GM19351 (cell line): Measurements from ENCODE around the gene IVNS1ABP.

ENCODE experiments used
- ATAC-seq: cut with Tn5 transposase; IDR thresholded peaks from one replicate; pipeline ENCODE4 v1.9.1; 2021; ENCODE audit warnings: mild to moderate bottlenecking, moderate library complexity; ENCODE audit not compliant: unreplicated experiment

The IVNS1ABP gene

GRCh38 chr1:185317034-185317885 lies at the start of gene IVNS1ABP:
Gene IVNS1ABP, minus strand, starts transcription at chr1:185317243. Its CDS starts 7,750 bp downstream, at chr1:185309493.
- ATAC-seq = peak; percentile 64

- no peak for ATAC-seq
Observed at GRCh38 chr1:185365951-185366350, 48.9 kb upstream of the IVNS1ABP start.

- peak; percentile 69 for ATAC-seq
Observed at GRCh38 chr1:185364528-185364927, 47.5 kb upstream of the IVNS1ABP start.

GRCh38 chr1:185363205-185363604 lies 46.2 kb upstream of the IVNS1ABP start:
- ATAC-seq = no peak

GRCh38 chr1:185360714-185361113 lies 43.7 kb upstream of the IVNS1ABP start:
- ATAC-seq = no peak

GRCh38 chr1:185358957-185359356 lies 41.9 kb upstream of the IVNS1ABP start:
- no peak for ATAC-seq

- ATAC-seq = no peak
Observed at GRCh38 chr1:185355947-185356346, 38.9 kb upstream of the IVNS1ABP start.

- ATAC-seq = no peak
Observed at GRCh38 chr1:185353124-185353523, 36.1 kb upstream of the IVNS1ABP start.

- ATAC-seq = no peak
Observed at GRCh38 chr1:185351734-185352466, 34.9 kb upstream of the IVNS1ABP start.

GRCh38 chr1:185350027-185350442 lies 33.0 kb upstream of the IVNS1ABP start:
- no peak for ATAC-seq

- no peak for ATAC-seq
Observed at GRCh38 chr1:185349556-185349955, 32.5 kb upstream of the IVNS1ABP start.

- no peak for ATAC-seq
Observed at GRCh38 chr1:185348985-185349384, 31.9 kb upstream of the IVNS1ABP start.

GRCh38 chr1:185348296-185348695 lies 31.3 kb upstream of the IVNS1ABP start:
- no peak for ATAC-seq

GRCh38 chr1:185345913-185346720 lies 29.1 kb upstream of the IVNS1ABP start:
- peak; percentile 49 for ATAC-seq

- ATAC-seq = no peak
Observed at GRCh38 chr1:185343306-185343705, 26.3 kb upstream of the IVNS1ABP start.

GRCh38 chr1:185342672-185343259 lies 25.7 kb upstream of the IVNS1ABP start:
- no peak for ATAC-seq

- ATAC-seq = no peak
Observed at GRCh38 chr1:185342017-185342416, 25.0 kb upstream of the IVNS1ABP start.

- ATAC-seq = no peak
Observed at GRCh38 chr1:185341196-185341781, 24.2 kb upstream of the IVNS1ABP start.

- ATAC-seq = peak; percentile 97
Observed at GRCh38 chr1:185338719-185339622, 21.9 kb upstream of the IVNS1ABP start.
